NCI-H2227 (cell line): ENCODE data around the gene AP2A2.

Source experiments
- DNase-seq: peaks from one replicate; lab custom pipeline; 2025; ENCODE audit not compliant: unreplicated experiment; lab: John Stamatoyannopoulos, UW

Gene AP2A2

DNA sequence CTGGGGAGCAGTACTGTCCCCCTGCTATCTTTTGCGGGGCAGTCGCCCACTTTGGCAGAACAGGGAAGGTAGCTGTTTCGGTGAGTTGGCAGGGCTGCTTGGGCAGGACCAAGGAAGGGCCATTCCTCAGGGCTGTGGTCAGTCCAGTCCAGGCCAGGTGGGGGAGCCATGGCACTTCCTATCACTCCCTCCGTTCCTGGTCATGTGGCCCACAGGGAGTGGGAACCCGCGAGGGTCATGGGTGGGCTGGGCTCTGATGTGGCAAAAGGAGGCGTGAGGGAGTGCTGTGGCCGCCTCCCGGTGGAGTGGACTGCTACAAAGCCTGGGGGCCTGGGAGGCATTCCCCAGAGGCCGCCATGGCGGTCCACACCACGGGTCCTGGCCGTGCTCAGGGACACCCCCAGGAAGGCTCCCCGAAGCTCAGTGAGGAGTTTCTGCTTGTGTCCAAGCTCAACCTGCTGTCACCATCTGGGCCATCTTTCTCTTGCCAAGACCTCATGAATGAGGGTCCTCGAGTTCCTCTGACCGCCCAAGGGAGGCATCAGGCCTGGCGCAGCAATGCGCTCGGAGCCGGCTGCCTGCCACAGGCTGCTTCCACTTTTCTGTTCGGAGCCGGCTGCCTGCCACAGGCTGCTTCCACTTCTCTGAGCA, 27.0 kb upstream of the AP2A2 start:
- DNase-seq, result peak; percentile 38

GRCh38 chr11:899724-900123, 25.9 kb upstream of the AP2A2 start:
- no peak for DNase-seq

GRCh38 chr11:900545-900944, 25.1 kb upstream of the AP2A2 start:
- no peak for DNase-seq

- DNase-seq, result no peak
Measured at GRCh38 chr11:901452-902061, 24.1 kb upstream of the AP2A2 start.

- DNase-seq, result no peak
Measured at GRCh38 chr11:904380-904779, 21.3 kb upstream of the AP2A2 start.

- DNase-seq, result no peak
Measured at GRCh38 chr11:905952-906351, 19.7 kb upstream of the AP2A2 start.

GRCh38 chr11:907668-908067, 18.0 kb upstream of the AP2A2 start:
- DNase-seq, result no peak

DNA sequence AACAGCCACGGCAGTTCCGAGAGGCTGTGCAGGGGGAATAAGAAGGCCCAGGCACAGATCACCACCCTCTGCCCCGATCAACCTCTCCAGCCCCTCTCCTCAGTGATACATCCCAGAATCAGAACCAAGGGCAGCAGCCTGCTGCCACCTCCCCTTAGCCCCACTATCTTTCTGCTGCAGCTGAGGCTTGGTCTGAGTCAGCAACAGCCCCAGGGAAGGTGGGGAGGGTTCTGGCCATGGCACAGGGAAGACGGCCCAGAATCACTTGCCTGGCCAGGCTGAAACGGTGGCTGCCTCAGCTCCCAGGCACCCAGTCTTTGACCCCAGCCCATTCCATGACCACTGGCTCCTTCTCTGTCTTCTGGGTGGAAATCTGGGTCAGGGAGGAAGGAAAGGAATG, 17.4 kb upstream of the AP2A2 start:
- DNase-seq, result no peak

DNA sequence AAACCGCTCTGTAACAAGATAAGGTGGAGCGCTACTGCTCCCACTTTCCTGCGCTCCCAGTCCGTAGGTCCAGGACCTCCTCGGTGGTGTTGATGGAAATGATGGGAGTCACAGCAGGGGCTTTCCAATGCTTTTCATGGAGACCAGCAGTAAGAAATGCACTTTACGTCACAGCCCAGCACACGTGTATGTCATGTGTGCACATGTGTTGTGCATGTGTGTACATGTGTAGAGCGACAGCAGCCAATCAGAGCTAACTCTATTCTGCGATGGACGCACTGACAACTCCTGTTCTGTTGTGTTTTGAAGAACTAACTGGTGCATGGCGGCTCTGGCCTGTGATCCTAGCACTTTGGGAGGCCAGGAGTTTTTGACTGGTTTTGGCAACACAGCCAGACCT, 16.3 kb upstream of the AP2A2 start:
- no peak for DNase-seq

GRCh38 chr11:910044-910588, 15.6 kb upstream of the AP2A2 start:
- no peak for DNase-seq

- peak; percentile 94 for DNase-seq
Measured at GRCh38 chr11:910589-911030, 15.1 kb upstream of the AP2A2 start, which contains the start of gene CHID1. Gene CHID1 (minus strand): TSS chr11:910810. CDS start chr11:904816, 5,994 bp downstream.

- DNase-seq, result peak; percentile 80
Measured at GRCh38 chr11:911031-911889, 14.4 kb upstream of the AP2A2 start.

DNA sequence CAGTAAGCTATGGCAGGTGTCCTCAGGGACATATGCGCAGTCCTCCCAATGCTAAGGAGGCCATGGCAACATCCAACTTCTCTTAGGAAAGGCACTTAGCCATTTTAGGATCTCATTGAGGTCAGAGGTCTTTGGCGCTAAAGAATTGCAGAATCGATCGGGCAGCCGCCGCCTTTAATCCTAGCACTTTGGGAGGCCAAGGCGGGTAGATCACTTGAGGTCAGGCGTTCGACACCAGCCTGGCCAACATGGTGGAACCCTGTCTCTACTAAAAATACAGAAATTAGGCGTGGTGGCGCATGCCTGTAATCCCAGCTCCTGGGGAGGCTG, 13.8 kb upstream of the AP2A2 start:
- DNase-seq, result no peak

- no peak for DNase-seq
Measured at GRCh38 chr11:912266-912665, 13.4 kb upstream of the AP2A2 start.

GRCh38 chr11:913043-913442, 12.6 kb upstream of the AP2A2 start:
- no peak for DNase-seq

- DNase-seq, result no peak
Measured at GRCh38 chr11:914204-914603, 11.5 kb upstream of the AP2A2 start.

DNA sequence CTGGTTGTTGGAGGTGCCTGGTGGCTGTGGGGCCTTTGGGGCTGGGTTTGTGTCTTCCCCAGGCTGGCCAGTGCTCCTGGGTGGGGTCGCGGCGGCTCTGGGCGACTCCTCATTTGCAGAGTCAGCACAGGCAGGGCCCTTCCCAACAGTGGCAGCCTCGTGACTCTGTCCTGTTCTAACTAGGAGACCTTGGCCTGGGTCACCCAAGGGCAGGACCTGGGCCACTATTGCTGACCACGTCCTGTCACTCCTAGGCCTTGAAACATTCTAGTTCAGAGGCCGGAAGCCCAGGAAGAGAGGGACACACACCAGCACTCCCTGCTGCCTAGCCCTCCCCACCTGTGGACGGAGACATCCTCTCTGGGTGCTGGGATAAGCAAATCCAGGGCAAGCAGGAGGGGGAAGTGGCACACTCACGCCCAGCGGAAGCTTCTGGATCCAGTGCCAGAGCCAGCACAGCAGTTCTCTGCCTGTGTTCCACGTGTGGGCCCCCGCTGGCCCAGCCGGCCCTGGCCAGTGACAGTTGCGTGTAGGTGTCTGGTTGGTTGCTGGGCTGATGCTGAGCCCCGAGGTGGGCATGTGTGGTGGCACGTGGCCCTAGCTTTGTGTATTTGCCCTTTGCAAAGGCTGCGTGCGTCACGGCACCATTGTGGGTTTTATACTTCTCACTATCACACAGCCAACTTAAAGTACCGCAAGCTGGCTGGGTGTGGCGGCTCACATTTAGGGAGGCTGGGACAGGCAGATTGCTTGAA, 10.7 kb upstream of the AP2A2 start:
- DNase-seq, result no peak

DNA sequence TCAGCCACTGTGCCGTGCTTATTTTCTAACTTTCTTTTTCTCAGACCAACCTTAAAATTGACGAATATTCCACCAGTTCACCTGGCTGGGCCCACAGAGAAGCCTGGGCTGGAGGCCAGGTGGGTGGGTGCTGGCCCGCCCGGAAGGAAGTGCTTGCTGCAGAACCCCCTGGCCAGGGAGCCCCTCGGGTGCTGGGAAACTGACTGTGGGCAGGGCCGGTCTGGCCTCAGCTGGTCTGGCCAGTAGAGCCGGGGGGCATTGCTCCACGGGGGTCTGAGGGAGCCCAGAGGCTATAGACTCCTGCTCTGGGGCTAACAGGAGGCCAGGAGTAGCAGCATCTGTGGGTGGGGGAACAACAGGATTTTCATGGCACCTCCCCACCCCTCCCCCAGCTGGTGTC, 8.2 kb upstream of the AP2A2 start:
- no peak for DNase-seq

DNA sequence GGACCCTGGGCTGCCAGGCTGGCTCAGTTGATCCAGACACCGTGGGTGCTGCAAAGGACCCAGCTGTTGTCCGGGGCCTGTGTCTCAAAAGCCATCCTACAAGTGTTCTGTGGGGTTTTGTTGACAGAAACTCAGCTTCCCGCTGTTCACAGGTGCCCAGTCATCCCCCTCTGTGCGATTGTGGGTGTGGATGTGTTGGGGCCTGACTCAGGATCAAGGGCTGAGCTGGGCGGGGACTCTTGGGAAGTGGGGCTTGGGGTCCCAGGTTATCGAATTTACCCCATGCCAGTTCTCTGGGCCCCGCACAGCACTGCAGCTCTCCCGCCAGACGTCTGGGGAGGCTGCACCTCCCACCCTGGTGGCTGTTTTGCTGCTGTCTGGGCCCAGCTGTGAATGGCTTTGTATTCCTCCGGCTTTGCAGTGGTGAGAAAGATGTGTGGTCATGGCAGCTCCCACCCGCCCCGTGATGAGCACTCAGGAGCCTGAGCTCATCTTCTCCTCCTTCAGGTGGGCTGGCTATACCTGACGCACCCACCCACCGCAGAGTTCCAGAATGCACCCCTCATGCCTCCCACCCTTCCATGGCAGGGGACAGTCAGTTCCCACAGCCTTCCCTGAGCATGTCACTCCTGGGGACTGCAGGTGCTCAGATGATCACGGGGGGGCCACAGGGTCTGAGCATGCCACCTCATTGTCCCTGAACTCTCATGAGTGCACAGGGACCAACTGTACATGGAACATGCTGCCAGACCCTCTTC, 3.6 kb upstream of the AP2A2 start:
- DNase-seq, result no peak

GRCh38 chr11:923691-924405, 1.8 kb upstream of the AP2A2 start:
- no peak for DNase-seq
